Measurements from ENCODE around the gene ARMC6. TPM values are rescaled to one million over a fixed set of nuclear protein-coding genes. Genes with fewer than 3 reads are reported as not detected.
A peak's percentile ranks its signal among the peaks of the same experiment; 100 is the strongest.

The ARMC6 gene
- total RNA-seq, 2 donors from 2014 or later = 22.4 to 34.8 TPM

GRCh38 chr19:19042732-19043280, 9.4 kb downstream of the ARMC6 start:
- Mint-ChIP-seq H3K36me3 (peaks cover 0 to 10% of the 10 kb centered on the region in 2 donors), H3K9me3 (no peaks in the 10 kb centered on the region), H3K27ac (no peak overlapping the region)
- no peak for ATAC-seq
- no peak for DNase-seq (ENCODE audit: low spot score in 2 of 2)

DNA sequence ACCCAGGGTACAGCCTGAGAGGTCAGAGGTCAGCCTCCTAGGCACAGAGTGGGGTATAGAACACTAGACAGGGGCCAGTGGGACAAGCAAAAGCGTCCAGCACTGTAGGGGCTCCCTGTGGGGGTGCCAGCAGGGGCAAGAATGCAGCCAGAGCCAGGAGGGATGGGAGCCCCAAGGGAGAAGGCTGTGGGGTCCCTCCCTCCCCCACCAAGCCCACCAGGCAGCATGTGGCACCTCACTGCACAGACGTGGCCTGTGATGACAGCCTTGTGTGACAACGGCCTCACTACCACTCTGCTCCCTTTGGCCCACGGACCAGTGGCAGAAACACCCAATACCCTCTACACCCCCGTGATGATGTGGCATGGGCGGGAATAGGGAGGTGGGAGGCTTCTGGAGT, 10.1 kb downstream of the ARMC6 start:
- peaks cover 0 to 10% of the 10 kb centered on the region in 2 donors for H3K36me3 Mint-ChIP-seq
- no peak for ATAC-seq
- no peak overlapping the region for H3K27ac Mint-ChIP-seq
- no peak for DNase-seq (ENCODE audit: low spot score in 2 of 2)
- no peaks in the 10 kb centered on the region for H3K9me3 Mint-ChIP-seq

DNA sequence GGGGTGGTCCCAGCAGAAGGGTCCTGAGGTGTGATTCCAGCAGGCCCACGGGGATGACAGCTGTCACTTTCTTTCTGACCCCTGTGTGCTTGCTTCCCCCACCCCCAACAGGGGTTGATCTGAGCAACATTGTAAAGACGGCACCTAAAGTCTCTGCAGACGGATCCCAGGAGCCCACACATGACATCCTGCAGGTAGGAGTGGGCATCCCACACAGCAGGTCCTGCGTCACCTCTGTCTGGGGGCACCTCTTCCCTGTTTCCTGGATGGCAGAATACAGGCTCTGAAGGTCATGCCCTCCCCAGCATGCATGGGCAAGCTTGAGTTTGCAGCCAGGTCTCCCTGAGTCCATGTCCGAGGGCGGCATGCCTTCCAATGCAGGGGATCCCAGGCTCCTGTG, 10.5 kb downstream of the ARMC6 start:
- H3K36me3 Mint-ChIP-seq = peaks cover 0 to 10% of the 10 kb centered on the region in 2 donors
- DNase-seq (ENCODE audit: low spot score in 2 of 2) (no peak), ATAC-seq (no peak)
- H3K9me3 Mint-ChIP-seq = no peaks in the 10 kb centered on the region
- no peak overlapping the region for H3K27ac Mint-ChIP-seq

DNA sequence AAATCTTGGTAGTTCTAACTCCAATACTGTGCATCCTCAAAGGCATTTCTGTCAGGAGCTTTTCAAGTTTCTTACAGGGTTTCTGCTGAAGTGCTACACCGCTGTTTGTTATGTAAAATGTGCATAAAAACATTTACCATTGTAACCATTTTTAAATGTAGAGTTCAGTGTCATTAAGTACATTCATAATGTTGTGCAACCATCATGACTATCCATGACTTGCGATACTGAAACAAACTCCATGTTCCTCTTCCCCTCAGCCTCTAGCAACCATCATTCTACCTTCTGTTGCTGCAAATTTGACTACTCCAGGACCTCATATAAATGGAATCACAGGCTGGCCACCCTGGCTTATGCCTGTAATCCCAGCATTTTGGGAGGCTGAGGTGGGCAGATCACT, 16.0 kb downstream of the ARMC6 start:
- Mint-ChIP-seq H3K36me3 (peaks cover 0 to 4% of the 10 kb centered on the region in 2 donors), H3K27ac (no peak overlapping the region), H3K9me3 (no peaks in the 10 kb centered on the region)
- DNase-seq (ENCODE audit: low spot score in 2 of 2) = no peak
- ATAC-seq = no peak

GRCh38 chr19:19050104-19050503, 16.7 kb downstream of the ARMC6 start:
- DNase-seq (ENCODE audit: low spot score in 2 of 2) (no peak), ATAC-seq (peak; percentile 37 to 52)
- H3K27ac Mint-ChIP-seq = peak overlapping the region; percentile 29 to 72
- no peaks in the 10 kb centered on the region for H3K9me3 Mint-ChIP-seq
- peaks cover 0 to 4% of the 10 kb centered on the region in 2 donors for H3K36me3 Mint-ChIP-seq

DNA sequence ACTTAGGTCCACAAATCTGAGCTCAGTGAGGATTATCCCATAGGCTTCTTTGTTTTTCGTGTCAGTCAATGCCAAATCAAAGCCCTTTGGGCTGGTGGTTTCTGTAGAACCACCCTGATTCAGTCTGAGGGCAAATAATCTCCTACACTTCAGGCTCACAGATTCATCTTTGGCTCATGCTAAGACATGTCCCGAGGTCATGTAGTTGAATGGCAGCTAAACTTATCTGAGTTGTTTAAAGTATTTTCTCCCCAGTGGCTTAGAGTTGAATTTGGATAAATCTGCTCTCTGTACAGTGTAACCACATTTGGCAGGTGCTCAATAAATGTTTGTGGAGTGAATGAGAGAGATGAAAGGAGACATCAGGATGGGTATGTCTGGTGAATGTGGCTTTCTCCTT, 17.3 kb downstream of the ARMC6 start:
- DNase-seq (ENCODE audit: low spot score in 2 of 2) (no peak), ATAC-seq (no peak)
- Mint-ChIP-seq H3K36me3 (peaks cover 0 to 4% of the 10 kb centered on the region in 2 donors), H3K27ac (peak overlapping the region in 1 of 2 donors; percentile 72), H3K9me3 (no peaks in the 10 kb centered on the region)

DNA sequence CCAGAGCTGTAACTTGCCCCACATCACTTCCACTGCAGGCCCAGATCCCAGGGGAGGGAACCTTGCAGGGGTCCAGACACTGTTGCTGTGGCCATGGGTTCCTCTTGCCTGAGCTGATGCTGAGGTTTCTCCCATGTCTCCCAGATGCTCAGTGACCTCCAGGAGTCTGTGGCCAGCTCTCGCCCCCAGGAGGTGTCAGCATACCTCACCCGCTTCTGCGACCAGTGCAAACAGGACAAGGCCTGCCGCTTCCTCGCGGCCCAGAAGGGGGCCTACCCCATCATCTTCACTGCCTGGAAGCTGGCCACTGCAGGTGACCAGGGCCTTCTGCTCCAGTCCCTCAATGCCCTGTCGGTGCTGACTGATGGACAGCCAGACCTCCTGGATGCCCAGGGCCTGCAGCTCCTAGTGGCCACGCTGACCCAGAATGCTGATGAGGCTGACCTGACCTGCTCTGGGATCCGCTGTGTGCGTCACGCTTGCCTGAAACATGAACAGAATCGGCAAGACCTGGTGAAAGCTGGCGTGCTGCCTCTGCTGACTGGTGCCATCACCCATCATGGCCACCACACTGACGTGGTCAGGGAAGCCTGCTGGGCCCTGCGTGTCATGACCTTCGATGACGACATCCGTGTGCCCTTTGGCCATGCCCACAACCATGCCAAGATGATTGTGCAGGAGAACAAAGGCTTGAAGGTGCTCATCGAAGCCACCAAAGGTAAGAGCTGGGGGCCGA, 18.2 kb downstream of the ARMC6 start:
- peak overlapping the region in 1 of 2 donors; percentile 72 for H3K27ac Mint-ChIP-seq

DNA sequence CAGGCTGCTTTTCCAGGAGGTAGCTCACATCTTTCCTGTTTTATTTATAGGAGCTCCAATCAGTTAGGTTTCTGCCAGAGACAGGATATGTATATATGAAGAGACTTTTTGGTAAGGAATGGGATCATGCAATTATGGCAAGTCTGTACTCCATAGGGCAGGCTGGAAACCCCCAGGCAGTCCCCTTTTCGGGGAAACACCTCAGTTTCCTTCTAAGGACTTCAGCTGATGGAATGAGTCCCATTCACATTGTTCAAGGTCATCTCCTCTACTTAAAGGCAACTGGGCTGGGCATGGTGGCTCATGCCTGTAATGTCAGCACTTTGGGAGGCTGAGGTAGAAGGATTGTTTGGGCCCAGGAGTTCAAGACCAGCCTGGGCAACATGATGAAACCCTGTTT, 19.5 kb downstream of the ARMC6 start:
- DNase-seq (ENCODE audit: low spot score in 2 of 2) = no peak
- ATAC-seq = no peak
- Mint-ChIP-seq H3K9me3 (no peaks in the 10 kb centered on the region), H3K27ac (no peak overlapping the region), H3K36me3 (peaks cover 0 to 4% of the 10 kb centered on the region in 2 donors)

More for the DNA sequence above, 18.2 kb downstream of the ARMC6 start:
- Mint-ChIP-seq H3K9me3 (no peaks in the 10 kb centered on the region), H3K36me3 (peaks cover 0 to 4% of the 10 kb centered on the region in 2 donors)
- ATAC-seq = no peak
- DNase-seq (ENCODE audit: low spot score in 2 of 2) = no peak

DNA sequence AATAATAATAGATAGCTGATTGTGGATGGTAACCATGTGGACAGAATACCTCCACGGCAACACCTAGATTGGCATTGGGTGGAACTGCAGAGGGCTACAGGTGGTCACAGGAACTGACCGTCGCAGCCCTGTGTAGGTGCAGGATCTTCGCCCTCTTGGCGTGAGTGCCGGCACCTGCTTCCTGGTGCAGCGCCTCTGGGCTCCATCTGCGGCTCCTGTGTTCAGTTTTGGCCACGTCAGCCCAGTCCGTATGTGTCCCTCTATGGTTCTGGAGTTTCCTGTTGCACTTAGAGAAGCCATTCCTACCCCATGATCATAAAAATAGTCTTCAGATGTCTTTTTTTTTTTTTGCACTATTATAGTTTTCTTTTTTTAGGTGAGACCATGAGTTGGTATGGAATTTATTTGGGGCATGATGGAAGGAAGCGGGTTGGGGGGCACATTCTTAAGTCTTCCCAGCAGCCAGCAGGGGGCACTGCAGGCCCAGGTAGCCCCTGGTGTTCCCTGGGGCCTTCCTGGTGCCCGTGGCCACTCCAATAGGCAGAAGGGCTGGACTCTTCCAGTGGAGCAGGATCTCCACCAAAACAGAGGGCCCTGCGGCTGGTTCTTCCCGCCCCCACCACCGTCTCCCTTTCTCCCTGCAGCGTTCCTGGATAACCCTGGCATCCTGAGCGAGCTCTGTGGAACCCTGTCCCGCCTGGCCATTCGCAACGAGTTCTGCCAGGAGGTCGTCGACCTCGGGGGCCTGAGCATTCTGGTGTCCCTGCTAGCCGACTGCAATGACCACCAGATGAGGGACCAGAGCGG, 20.3 kb downstream of the ARMC6 start:
- ATAC-seq (peak; percentile 58 to 79), DNase-seq (ENCODE audit: low spot score in 2 of 2) (peak in 1 of 2 donors; percentile 67)
- H3K27ac Mint-ChIP-seq = no peak overlapping the region
- H3K9me3 Mint-ChIP-seq = no peaks in the 10 kb centered on the region
- peaks cover 0 to 4% of the 10 kb centered on the region in 2 donors for H3K36me3 Mint-ChIP-seq

GRCh38 chr19:19054315-19054938, 21.0 kb downstream of the ARMC6 start:
- Mint-ChIP-seq H3K27ac (no peak overlapping the region), H3K9me3 (no peaks in the 10 kb centered on the region), H3K36me3 (peaks cover 0 to 4% of the 10 kb centered on the region in 2 donors)
- ATAC-seq (no peak), DNase-seq (ENCODE audit: low spot score in 2 of 2) (no peak)

DNA sequence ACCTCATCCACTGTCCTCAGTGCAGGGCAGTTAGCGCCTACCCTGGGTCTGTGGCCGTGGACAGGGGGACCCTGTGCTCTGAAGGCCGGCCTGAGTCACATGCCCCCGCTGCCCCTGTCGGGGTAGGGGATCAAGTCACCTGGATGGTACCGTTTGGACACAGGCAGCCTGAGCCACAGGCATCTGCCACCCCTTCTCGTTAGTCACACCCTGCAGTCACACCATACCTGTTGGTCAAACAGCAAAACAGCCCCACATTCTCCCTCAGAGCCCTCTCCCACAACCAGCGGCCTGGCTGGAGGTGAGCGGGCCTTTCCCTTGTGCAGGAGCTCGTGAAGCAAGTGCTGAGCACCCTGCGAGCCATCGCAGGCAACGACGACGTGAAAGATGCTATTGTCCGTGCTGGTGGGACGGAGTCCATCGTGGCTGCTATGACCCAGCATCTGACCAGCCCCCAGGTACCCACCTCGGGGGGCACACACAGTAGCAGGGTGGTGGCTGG, 21.6 kb downstream of the ARMC6 start:
- Mint-ChIP-seq H3K9me3 (no peaks in the 10 kb centered on the region), H3K36me3 (peaks cover 0 to 4% of the 10 kb centered on the region in 2 donors), H3K27ac (no peak overlapping the region)
- DNase-seq (ENCODE audit: low spot score in 2 of 2) (no peak), ATAC-seq (no peak)

DNA sequence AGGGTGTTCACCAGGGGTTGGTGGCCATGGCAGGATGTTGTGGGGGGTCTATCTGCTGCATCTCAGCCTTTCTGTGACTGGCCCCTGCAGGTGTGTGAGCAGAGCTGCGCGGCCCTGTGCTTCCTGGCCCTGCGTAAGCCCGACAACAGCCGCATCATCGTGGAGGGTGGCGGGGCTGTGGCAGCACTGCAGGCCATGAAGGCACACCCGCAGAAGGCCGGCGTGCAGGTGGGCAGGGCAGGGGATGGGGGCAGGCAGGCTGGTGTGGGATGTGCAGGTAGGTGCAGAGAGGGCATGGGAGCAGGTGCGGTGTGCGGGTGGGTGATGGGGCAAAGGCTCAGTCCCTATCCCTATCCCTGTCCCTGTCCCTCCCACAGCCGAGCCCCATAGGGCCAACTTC, 22.3 kb downstream of the ARMC6 start:
- no peaks in the 10 kb centered on the region for H3K9me3 Mint-ChIP-seq

GRCh38 chr19:19056636-19057275, 23.4 kb downstream of the ARMC6 start:
- H3K36me3 Mint-ChIP-seq = peaks cover 0 to 4% of the 10 kb centered on the region in 2 donors
- no peak overlapping the region for H3K27ac Mint-ChIP-seq
- no peak for ATAC-seq
- no peak for DNase-seq (ENCODE audit: low spot score in 2 of 2)
- no peaks in the 10 kb centered on the region for H3K9me3 Mint-ChIP-seq

More for the DNA sequence above, 22.3 kb downstream of the ARMC6 start:
- DNase-seq (ENCODE audit: low spot score in 2 of 2) (no peak), ATAC-seq (no peak)
- Mint-ChIP-seq H3K36me3 (peaks cover 0 to 4% of the 10 kb centered on the region in 2 donors), H3K27ac (no peak overlapping the region)

DNA sequence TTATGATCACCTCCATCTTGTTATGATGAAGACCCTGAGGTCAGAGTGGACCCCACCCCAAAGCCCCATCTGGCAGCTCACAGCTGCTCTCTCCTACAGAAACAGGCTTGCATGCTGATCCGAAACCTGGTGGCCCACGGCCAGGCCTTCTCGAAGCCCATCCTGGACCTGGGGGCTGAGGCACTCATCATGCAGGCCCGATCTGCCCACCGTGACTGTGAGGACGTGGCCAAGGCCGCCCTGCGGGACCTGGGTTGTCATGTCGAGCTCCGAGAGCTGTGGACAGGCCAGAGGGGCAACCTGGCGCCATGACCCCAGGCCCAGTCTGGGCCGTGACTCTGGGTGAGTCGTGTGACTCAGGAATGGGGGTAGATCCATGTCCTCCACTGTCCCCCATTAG, 23.9 kb downstream of the ARMC6 start:
- H3K36me3 Mint-ChIP-seq = peaks cover 0 to 4% of the 10 kb centered on the region in 2 donors
- ATAC-seq = no peak
- no peak overlapping the region for H3K27ac Mint-ChIP-seq
- DNase-seq (ENCODE audit: low spot score in 2 of 2) = no peak
- H3K9me3 Mint-ChIP-seq = no peaks in the 10 kb centered on the region

DNA sequence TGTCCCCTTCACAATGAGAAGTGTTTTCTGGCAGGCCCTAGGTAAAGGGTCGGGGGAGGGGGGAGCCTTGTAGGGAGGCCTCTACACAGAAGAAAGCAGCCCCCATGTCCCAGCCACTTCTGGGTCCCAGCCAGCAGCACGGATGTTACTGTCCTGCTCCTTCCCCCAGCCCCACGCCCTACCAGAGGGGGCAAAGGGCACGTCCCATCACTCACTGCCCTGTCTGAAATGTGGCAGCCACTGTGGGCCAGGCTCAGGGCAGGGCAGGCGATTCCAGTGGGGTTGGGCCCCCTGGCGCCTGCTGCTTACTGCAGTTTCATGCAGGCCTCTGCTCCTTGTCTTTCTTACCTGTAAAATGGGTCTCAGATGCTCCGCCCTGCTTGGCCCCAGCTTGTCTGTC, 24.3 kb downstream of the ARMC6 start:
- Mint-ChIP-seq H3K36me3 (peaks cover 0 to 4% of the 10 kb centered on the region in 2 donors), H3K27ac (peak overlapping the region in 1 of 2 donors; percentile 75), H3K9me3 (no peaks in the 10 kb centered on the region)
- DNase-seq (ENCODE audit: low spot score in 2 of 2) = no peak
- ATAC-seq = no peak
